ENCODE measurements around the gene TRAPPC1.

Gene TRAPPC1, protein sequence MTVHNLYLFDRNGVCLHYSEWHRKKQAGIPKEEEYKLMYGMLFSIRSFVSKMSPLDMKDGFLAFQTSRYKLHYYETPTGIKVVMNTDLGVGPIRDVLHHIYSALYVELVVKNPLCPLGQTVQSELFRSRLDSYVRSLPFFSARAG

GRCh38 chr17:7931709-7932482 is at the start of gene TRAPPC1, which contains the start of gene CNTROB:
Gene TRAPPC1, minus strand, starts transcription at chr17:7931946. Its CDS starts 117 bp downstream, at chr17:7931829.
Gene CNTROB, plus strand, starts transcription at chr17:7932206. Its CDS starts 874 bp downstream, at chr17:7933080.
- no peak for TF ChIP-seq GATA2 (IDR thresholded peaks at IDR 0.05; ENCODE audit: low read depth, low read length)
- TF ChIP-seq GATA3 (IDR thresholded peaks at IDR 0.05; ENCODE audit: low read depth, low read length): no peak

DNA sequence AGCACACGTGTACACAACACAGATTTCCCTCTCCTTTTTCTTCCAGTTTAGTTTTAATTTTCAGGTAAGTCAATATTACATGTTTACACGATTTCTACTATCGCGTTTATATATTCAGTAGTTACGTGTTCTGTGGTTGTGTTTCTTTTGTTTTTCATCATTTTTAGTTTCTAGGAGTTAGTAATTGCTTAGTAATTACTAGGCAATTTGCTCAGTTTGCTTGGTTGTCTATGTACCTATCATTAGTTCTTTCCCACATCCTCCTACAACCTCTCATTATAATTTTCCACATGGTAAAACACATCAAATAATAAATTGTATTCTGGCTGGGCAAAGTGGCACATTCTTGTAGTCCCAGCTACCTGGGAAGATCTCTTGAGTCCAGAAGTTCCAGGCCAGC is 46.1 kb upstream of the TRAPPC1 start:
- TF ChIP-seq GATA2 (IDR thresholded peaks at IDR 0.05; ENCODE audit: low read depth, low read length): no peak
- TF ChIP-seq GATA3 (IDR thresholded peaks at IDR 0.05; ENCODE audit: low read depth, low read length): no peak

- no peak for TF ChIP-seq GATA3 (IDR thresholded peaks at IDR 0.05; ENCODE audit: low read depth, low read length)
- no peak for TF ChIP-seq GATA2 (IDR thresholded peaks at IDR 0.05; ENCODE audit: low read depth, low read length)
Measured at GRCh38 chr17:7977039-7977438, 45.3 kb upstream of the TRAPPC1 start.

DNA sequence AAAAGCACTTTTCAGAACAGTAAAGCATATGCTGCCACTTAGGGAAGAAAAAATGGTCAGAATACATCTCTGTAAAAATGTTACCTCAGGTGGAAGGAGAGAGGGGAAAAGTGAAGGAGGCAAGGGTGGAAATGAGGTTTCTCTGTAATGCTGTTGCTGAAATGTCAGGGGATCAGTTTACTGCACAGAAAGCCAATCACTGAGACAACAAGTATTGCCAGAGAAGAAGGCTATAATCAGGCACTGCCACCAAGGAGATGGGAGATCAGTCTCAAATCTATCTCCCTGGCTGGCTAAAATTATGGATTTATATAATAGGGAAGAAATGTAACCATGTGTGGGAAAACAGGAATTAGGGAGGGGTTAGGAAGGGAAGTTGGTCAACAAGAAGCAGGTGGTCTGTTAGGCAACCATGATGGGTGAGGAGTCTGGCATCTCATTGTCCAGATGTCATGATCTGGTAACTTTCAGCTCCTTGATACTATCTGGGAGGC is 42.9 kb upstream of the TRAPPC1 start:
- TF ChIP-seq GATA3 (IDR thresholded peaks at IDR 0.05; ENCODE audit: low read depth, low read length) (no peak), GATA2 (IDR thresholded peaks at IDR 0.05; ENCODE audit: low read depth, low read length) (no peak)

DNA sequence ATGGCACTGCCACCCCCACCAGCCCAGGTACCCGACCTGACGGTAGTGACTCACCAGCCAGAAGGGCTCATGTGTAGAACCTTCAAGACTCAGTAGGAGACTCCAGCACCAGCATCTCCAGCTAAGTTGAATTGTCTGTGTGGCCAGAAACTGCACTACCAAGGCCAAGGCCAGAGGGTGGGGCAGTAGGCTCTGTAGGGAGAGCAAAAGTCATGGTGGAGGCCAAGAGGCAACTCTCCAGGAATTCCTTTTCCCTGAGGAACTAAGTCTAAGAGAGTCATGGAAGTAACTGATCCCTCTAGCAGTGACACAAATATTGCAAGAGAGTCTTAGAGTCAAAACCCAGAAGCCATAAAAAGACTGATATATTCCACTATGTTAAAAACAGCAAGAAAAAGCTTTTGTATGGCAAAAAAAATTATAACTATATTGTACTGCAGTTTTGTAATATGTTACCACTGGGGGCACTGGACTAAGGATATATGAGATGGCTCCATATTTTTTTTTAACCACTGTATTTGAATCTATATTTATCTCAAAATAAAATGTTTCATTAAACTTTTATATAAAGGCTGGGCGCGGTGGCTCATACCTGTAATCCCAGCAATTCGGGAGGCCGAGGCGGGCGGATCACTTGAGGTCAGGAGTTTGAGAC is 40.5 kb upstream of the TRAPPC1 start:
- no peak for TF ChIP-seq GATA3 (IDR thresholded peaks at IDR 0.05; ENCODE audit: low read depth, low read length)
- no peak for TF ChIP-seq GATA2 (IDR thresholded peaks at IDR 0.05; ENCODE audit: low read depth, low read length)

DNA sequence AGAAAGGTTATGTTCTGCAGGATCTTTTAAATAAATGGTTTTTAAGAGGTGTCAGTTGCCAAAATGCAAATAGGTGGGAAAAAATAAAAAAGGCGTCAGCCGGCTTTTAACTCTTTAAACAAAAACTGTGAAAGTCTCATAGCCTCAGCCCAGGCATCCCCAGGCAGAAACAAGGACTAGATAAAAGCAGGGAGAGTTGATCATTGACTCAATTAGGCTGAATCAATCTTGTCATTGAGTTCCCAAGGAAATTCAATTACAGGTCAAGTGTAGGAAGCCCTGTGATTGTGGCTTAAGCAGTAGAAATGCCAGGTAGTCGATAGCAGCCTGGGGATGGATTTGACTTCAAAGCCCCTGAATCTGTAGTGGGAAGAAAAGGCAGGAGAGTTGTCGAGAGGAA is 39.9 kb upstream of the TRAPPC1 start:
- TF ChIP-seq GATA2 (IDR thresholded peaks at IDR 0.05; ENCODE audit: low read depth, low read length) (no peak), GATA3 (IDR thresholded peaks at IDR 0.05; ENCODE audit: low read depth, low read length) (no peak)

- TF ChIP-seq GATA3 (IDR thresholded peaks at IDR 0.05; ENCODE audit: low read depth, low read length) (no peak), GATA2 (IDR thresholded peaks at IDR 0.05; ENCODE audit: low read depth, low read length) (no peak)
Measured at GRCh38 chr17:7969433-7969832, 37.7 kb upstream of the TRAPPC1 start.

DNA sequence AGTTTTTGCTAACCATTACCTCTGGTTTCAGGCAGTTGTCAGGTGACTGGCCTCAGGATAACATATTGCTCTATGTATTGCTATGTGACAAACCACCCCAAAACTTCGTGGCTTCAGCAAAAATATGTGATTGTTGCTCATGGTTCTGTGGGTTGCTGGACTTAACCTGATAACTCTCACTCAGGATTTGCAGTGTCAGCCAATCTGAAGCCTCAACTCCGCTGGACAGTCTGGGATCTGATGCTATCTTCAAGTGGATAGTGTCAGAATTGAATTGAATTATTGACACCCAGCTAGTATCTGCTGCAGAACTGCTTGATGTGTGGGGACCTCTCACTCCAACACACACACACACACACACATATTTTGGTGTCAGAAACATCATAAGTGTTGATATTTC is 36.0 kb upstream of the TRAPPC1 start:
- no peak for TF ChIP-seq GATA3 (IDR thresholded peaks at IDR 0.05; ENCODE audit: low read depth, low read length)
- TF ChIP-seq GATA2 (IDR thresholded peaks at IDR 0.05; ENCODE audit: low read depth, low read length): no peak

GRCh38 chr17:7961421-7961820 is 29.7 kb upstream of the TRAPPC1 start:
- no peak for TF ChIP-seq GATA3 (IDR thresholded peaks at IDR 0.05; ENCODE audit: low read depth, low read length)
- TF ChIP-seq GATA2 (IDR thresholded peaks at IDR 0.05; ENCODE audit: low read depth, low read length): no peak

DNA sequence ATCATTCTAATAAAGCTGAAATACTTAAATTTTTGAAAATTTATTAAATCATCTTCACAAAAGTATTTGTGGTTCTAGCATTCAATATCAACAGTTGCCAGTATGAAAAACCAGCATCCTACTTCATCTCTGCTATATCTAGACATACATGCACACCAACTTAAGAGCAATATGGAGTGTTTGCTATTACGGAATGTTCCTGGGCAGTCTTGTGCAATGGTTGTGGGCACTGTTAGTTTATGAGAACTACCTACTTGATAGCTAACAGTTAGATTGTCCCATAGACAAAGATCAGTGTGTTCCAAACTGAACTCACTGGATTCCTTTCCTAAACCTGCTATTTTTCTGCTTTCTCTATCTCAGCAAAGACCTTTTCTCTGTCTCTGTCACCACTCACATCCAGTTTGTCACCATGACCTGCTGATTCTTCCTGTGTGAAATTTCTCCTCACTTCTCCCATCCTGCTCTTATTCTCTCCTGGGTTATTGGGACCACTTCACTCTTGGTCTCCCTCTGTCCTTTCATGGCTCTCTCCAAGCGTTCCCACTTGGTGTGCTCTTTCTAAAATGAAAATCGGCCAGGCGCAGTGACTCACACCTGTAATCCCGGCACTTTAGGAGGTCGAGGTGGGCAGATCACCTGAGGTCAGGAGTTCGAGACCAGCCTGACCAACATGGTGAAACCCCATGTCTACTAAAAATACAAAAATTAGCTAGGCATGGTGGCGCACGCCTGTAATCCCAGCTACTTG is 27.9 kb upstream of the TRAPPC1 start:
- TF ChIP-seq GATA3 (IDR thresholded peaks at IDR 0.05; ENCODE audit: low read depth, low read length) (no peak), GATA2 (IDR thresholded peaks at IDR 0.05; ENCODE audit: low read depth, low read length) (no peak)

GRCh38 chr17:7956228-7956965 is 24.7 kb upstream of the TRAPPC1 start:
- no peak for TF ChIP-seq GATA2 (IDR thresholded peaks at IDR 0.05; ENCODE audit: low read depth, low read length)
- TF ChIP-seq GATA3 (IDR thresholded peaks at IDR 0.05; ENCODE audit: low read depth, low read length): no peak

DNA sequence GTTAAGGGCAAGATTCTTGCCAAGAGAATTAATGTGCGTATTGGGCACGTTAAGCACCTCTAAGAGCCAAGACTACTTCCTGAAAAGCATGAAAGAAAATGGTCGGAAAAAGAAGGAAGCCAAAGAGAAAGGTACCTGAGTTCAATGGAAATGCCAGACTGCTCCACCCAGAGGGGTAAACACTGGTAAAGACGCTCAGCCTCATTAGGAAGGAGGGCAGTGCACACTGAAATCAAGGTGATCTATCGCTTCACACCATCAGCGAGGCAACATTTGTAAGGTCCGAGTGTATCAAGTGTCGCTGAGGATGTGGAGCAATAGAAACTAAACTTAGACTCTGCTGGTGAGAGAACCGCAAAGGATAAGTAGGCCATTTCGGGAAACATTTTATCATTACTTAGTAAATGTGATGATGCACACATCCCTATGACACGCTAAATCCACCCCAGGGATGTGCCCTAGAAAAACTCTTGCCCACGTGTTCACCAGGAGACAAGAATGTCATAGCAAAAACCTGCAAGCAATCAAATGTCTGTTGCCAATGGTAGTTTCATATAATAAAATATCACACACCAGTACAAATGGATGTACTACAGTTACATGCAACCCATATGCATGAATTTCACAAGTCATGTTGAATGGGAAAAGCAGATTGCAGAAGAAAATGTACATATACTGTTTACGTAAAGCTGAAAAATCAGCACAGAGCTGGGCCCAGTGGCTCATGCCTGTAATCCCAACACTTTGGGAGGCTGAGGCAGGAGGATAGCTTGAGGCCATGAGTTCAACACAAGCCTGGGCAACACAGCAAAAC is 23.9 kb upstream of the TRAPPC1 start:
- TF ChIP-seq GATA3 (IDR thresholded peaks at IDR 0.05; ENCODE audit: low read depth, low read length): no peak
- TF ChIP-seq GATA2 (IDR thresholded peaks at IDR 0.05; ENCODE audit: low read depth, low read length): no peak
